Neural cell (in vitro differentiated cells): Measurements from ENCODE around the gene CMTM7.

Experiments used
- CTCF ChIP-seq: fragments of 450-650 bp; IDR thresholded peaks from 2 replicates; pipeline ENCODE4 v1.5.1; 2014; ENCODE audit warnings: antibody characterized with exemption, mild to moderate bottlenecking, moderate library complexity; ENCODE audit not compliant: poor library complexity, severe bottlenecking
- EZH2 ChIP-seq: fragments of 200-600, 300-800 bp; shearing (Covaris generic), sonication (generic); IDR thresholded peaks from 2 replicates; pipeline ENCODE4 v1.6.1; 2014; ENCODE audit warnings: antibody characterized with exemption, low read length, borderline replicate concordance, mild to moderate bottlenecking; ENCODE audit not compliant: insufficient read depth, poor library complexity, severe bottlenecking
- RAD21 ChIP-seq: fragments of 450-650 bp; conservative IDR thresholded peaks from 2 replicates; pipeline ENCODE4 v1.6.1; 2014; ENCODE audit warnings: antibody characterized with exemption, mild to moderate bottlenecking, moderate library complexity
- REST ChIP-seq: IDR thresholded peaks from 2 replicates; pipeline ENCODE4 v1.6.1; 2012; ENCODE audit warnings: borderline replicate concordance

GRCh38 chr3:32424581-32425250, 33.1 kb downstream of the CMTM7 start:
- TF ChIP-seq REST (no peak), CTCF (no peak), EZH2 (no peak), RAD21 (no peak)
